ENCODE results near the gene PSMD2. TPM values are rescaled to one million over a fixed set of nuclear protein-coding genes. Genes with fewer than 3 reads are reported as not detected.
A peak's percentile ranks its signal among the peaks of the same experiment; 100 is the strongest.

The PSMD2 gene
- total RNA-seq, 1 donor from 2014 or later: 108 TPM

DNA sequence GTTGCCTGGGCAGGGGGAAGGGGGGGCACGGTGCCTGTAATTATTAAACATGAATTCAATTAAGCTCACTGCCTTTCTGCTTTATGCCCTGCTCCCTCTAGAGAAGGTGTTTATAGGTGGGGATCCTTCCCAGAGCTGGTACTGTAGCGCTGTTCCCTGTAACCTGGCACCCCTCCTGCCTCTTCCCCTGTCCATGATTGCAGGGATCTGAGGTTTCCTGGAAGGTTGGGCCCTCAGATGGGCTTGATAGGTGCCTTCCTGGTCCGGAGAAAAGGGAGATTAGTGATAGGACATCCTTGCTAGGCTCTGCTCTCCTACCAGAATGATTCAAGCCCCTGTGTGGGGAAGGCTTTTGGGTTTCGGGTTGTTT, 36.2 kb downstream of the PSMD2 start:
- Histone ChIP-seq H3K36me3 (peaks cover 0 to 48% of the 10 kb centered on the region in 2 donors), H3K27me3 (no peaks in the 10 kb centered on the region), H3K9me3 (no peaks in the 10 kb centered on the region), H3K4me1 (peaks cover 48% of the 10 kb centered on the region), H3K27ac (peak overlapping the region; percentile 97), H3K4me3 (peak overlapping the region; percentile 76 to 85)
- intact Hi-C loops (cut with DNase I): loop anchor here (10.0 kb wide), 1 partner anchor 150 kb away; the partner anchor contains the start of gene ABCF3
- TF ChIP-seq POLR2AphosphoS5 (IDR thresholded peaks at IDR 0.05; ENCODE audit: insufficient read depth in 1 of 2, low read depth in 1 of 2): no peak
- TF ChIP-seq POLR2A (IDR thresholded peaks at IDR 0.05): no peak
- TF ChIP-seq, protein P1, sequence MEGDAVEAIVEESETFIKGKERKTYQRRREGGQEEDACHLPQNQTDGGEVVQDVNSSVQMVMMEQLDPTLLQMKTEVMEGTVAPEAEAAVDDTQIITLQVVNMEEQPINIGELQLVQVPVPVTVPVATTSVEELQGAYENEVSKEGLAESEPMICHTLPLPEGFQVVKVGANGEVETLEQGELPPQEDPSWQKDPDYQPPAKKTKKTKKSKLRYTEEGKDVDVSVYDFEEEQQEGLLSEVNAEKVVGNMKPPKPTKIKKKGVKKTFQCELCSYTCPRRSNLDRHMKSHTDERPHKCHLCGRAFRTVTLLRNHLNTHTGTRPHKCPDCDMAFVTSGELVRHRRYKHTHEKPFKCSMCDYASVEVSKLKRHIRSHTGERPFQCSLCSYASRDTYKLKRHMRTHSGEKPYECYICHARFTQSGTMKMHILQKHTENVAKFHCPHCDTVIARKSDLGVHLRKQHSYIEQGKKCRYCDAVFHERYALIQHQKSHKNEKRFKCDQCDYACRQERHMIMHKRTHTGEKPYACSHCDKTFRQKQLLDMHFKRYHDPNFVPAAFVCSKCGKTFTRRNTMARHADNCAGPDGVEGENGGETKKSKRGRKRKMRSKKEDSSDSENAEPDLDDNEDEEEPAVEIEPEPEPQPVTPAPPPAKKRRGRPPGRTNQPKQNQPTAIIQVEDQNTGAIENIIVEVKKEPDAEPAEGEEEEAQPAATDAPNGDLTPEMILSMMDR (IDR thresholded peaks at IDR 0.05): no peak
- no peak for DNase-seq (ENCODE audit: extremely low spot score in 2 of 2)

DNA sequence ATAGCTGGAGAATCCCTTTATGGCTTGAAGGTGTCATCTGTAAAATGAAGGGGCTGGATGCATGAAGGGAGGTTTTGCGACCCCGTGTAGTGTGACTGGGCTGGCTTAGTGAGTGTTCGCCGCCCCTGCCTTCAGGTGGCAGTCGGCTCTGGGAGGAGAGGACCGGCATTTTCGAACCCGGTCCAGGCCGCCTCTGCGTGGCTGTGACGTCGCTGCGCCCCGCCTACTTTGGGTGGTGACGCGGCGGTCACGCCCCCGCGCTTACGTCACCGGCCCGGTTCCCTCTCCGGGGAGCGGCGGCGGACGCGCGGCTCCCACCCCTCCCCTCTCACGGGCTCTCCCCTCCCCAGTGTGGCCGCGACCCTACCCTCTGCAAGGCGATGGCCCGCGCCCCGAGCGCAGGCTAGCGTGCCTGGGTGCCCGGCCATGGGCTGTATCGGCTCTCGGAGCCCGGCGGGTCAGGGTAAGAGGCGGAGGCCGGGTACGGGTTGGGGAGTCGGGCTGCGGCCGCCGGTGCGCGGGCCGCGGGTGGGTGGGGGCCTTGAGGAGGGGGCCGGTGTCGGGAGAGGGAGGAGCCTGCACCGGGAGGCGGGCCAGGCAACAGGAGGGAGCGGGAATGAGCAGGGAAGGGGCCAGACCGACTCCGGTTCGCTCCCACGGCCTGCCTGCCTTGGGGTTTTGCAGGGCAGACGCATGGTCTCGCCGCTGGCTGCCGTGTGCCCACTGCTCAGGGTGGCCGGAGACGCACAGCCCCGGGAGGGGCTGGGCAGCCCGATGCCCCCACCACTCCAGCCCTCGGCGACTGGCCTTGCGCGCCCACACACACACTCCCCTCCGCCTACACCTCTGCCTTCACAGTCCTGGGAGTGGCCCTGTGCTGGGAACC, 36.9 kb downstream of the PSMD2 start:
- peaks cover 0 to 41% of the 10 kb centered on the region in 2 donors for H3K36me3 ChIP-seq
- no peak for DNase-seq (ENCODE audit: extremely low spot score in 2 of 2)
- H3K4me3 ChIP-seq: peak overlapping the region; percentile 76 to 85
- H3K27me3 ChIP-seq: no peaks in the 10 kb centered on the region
- no peaks in the 10 kb centered on the region for H3K9me3 ChIP-seq
- intact Hi-C loops (cut with DNase I): loop anchor here (10.0 kb wide), 1 partner anchor 151 kb away; the partner anchor contains the start of gene ABCF3
- H3K27ac ChIP-seq: peak overlapping the region; percentile 97
- TF ChIP-seq POLR2AphosphoS5 (IDR thresholded peaks at IDR 0.05; ENCODE audit: insufficient read depth in 1 of 2, low read depth in 1 of 2) (peak; percentile 38 to 98), POLR2A (IDR thresholded peaks at IDR 0.05) (peak in 1 of 2 donors; percentile 92)
- TF ChIP-seq, protein P1 (IDR thresholded peaks at IDR 0.05): no peak
- H3K4me1 ChIP-seq: peaks cover 48% of the 10 kb centered on the region

DNA sequence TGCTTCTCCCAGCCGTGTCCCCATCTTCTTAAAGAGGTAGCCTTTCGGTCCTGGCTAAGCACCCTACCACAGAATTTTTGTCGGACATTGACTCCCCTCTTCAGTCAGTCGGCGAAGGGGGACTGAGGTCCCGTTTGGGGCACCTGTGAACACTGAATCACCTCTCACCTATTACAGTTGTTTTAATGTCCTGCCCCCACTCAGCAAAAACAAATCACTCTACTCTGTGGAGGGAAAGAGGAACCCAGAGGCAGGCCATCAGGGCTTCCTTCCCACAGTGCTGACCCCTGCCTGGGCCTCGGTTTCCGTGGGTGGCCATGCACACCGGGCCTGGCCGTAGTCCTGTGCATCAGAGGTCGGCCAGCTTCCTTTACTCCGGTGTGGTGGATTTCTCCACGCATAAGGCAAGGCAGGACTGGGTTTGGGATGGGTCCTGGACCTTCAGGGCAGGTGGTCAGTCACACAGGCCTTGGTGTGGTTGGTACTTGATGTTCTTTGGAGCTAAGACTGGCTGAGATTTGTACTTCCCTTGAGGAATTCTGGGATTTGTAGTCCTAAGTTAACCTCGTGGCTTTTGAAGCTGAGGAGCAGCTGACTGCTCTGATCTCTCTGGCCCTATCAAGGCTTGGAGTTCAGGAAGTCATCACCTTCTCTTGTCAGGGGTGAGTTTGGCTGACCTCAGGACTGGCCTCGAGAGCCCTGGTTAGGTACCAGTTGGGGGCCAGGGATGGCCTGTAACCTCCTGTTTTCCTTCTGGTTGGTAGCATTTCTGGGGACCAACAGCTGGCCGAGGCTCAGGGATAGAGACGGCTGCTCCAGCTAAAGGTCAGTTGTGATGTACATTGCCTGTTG, 37.7 kb downstream of the PSMD2 start:
- Histone ChIP-seq H3K9me3 (no peaks in the 10 kb centered on the region), H3K36me3 (peaks cover 0 to 33% of the 10 kb centered on the region in 2 donors), H3K4me3 (peak overlapping the region; percentile 76 to 85), H3K4me1 (peaks cover 48% of the 10 kb centered on the region), H3K27me3 (no peaks in the 10 kb centered on the region), H3K27ac (peak overlapping the region; percentile 97)
- peak; percentile 57 to 58 for TF ChIP-seq POLR2AphosphoS5 (IDR thresholded peaks at IDR 0.05; ENCODE audit: insufficient read depth in 1 of 2, low read depth in 1 of 2)
- TF ChIP-seq, protein P1 (IDR thresholded peaks at IDR 0.05): no peak
- no peak for DNase-seq (ENCODE audit: extremely low spot score in 2 of 2)
- intact Hi-C loops (cut with DNase I): loop anchor here (10.0 kb wide), 1 partner anchor 152 kb away; the partner anchor contains the start of gene ABCF3

DNA sequence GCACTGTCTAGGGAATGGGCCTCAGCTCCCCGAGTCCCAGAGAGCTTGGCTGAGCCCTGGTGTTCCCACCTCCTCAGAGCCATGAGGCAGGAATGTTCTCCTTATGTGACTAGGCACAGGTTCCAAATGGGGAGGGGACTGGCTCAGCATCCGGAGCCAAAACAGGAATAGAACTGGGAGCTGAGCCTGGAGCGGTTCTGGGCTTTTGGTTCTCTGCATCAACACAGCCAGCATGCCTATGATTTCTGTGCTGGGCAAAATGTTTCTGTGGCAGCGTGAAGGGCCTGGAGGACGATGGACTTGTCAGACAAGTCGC, 38.3 kb downstream of the PSMD2 start, which contains the start of gene FAM131A:
TSS of gene FAM131A (plus strand) at position 202 of the 316 bp plus-strand sequence. CDS start at position 233, 31 bp downstream.
- intact Hi-C loops (cut with DNase I): loop anchor here (10.0 kb wide), 1 partner anchor 153 kb away; the partner anchor contains the start of gene ABCF3
- H3K9me3 ChIP-seq: no peaks in the 10 kb centered on the region
- no peaks in the 10 kb centered on the region for H3K27me3 ChIP-seq
- peaks cover 48% of the 10 kb centered on the region for H3K4me1 ChIP-seq
- H3K4me3 ChIP-seq: peak within 1 kb of the TSS; percentile 76 to 85
- H3K27ac ChIP-seq: peak within 1 kb of the TSS; percentile 97
- TF ChIP-seq POLR2A (IDR thresholded peaks at IDR 0.05) (no peak), POLR2AphosphoS5 (IDR thresholded peaks at IDR 0.05; ENCODE audit: insufficient read depth in 1 of 2, low read depth in 1 of 2) (no peak)
- TF ChIP-seq, protein P1 (IDR thresholded peaks at IDR 0.05): no peak
- peaks cover 0 to 27% of the 10 kb centered on the region in 2 donors for H3K36me3 ChIP-seq
- no peak for DNase-seq (ENCODE audit: extremely low spot score in 2 of 2)

Measured in vagina (tissue), 2 donors.